ENCODE data around the gene ITGB6. TPM values are rescaled to one million over a fixed set of nuclear protein-coding genes. Genes with fewer than 3 reads are reported as not detected.
A peak's percentile ranks its signal among the peaks of the same experiment; 100 is the strongest.

Gene ITGB6
- total and polyA plus RNA-seq, 2 of the 4 experiments (the other 2 are of a cell fraction) = under 0.01 TPM; not detected in 1

DNA sequence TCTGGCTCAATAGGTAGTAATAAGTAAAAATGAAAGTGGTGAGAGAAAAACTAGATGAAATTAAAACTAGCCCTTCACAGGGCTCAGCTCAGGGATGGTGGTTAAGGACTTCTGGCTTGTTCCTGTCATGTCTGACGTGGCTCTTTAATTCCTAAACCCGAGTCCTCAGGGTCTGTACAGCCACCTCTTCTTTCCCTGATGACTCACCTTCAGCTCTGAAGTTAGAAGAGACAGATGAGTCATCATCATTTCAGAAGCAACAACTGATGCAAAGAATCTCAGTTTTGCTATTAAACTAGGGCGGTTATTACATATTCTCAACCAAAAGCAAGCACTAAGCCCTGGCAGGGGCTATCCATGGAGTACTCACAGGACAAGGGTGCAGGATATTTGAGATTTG, 24.0 kb upstream of the ITGB6 start (continued):
- TF ChIP-seq MAFK (IDR thresholded peaks at IDR 0.05; ENCODE audit: low read depth, low read length) = peak; percentile 45

DNA sequence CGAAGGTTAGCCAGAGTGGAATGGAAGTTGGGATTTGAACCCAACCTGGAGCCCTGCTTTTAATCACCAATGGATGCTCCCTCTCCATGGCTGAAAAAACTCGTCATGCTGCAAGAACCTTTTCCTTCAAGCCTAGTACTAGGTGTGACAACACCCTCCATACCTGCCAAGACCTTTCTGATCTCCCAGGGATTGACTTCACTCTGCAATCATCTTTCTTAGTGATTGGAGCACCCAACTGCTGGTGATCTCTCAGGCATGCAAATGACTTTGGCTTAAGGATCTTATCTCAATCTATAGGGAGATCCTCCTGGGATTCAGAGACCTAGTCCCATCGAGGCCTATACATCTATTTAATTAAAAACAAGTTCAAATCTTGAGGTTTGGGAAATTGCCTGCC, 23.5 kb upstream of the ITGB6 start:
- Histone ChIP-seq H3K56ac (ENCODE audit: extremely low read depth, insufficient read depth, low read length) (peak overlapping the region; percentile 42; the same call in 1 of the 2 replicates), H3K9me3 (ENCODE audit: control insufficient read depth, insufficient read depth, low read length) (no peaks in the 10 kb centered on the region), H3K36me3 (ENCODE audit: control insufficient read depth, insufficient read depth, low read length) (no peaks in the 10 kb centered on the region), H3K27ac (ENCODE audit: insufficient read depth, low read length) (peak overlapping the region; percentile 30; the same call in 1 of the 2 replicates), H2BK20ac (ENCODE audit: low read depth, low read length) (peak overlapping the region; percentile 92), H3K27me3 (ENCODE audit: control insufficient read depth, insufficient read depth, low read length) (no peaks in the 10 kb centered on the region), H3K4me2 (ENCODE audit: low read depth, low read length) (no peak overlapping the region), H3K79me1 (ENCODE audit: low read depth in 1 of 2, low read length in 2 of 2) (peaks cover 0 to 6% of the 10 kb centered on the region in 2 experiments; a peak in 1 of 4 replicates), H3K9me1 (ENCODE audit: insufficient read depth, low read length) (peaks cover 40% of the 10 kb centered on the region), H4K8ac (ENCODE audit: low read depth in 2 of 2, low read length in 2 of 2) (peak overlapping the region; percentile 25 to 67), H3K18ac (ENCODE audit: low read depth, low read length) (peak overlapping the region; percentile 92), H3K4ac (ENCODE audit: low read depth, low read length) (peak overlapping the region; percentile 75), H4K5ac (ENCODE audit: low read depth, low read length) (peak overlapping the region; percentile 64; the same call in 1 of the 2 replicates), H4K20me1 (ENCODE audit: insufficient read depth, low read length) (no peaks in the 10 kb centered on the region), H4K91ac (ENCODE audit: insufficient read depth, low read depth, low read length) (peak overlapping the region; percentile 84), H2AK9ac (replicated peaks; ENCODE audit: low read depth, low read length, poor library complexity) (peak overlapping the region; percentile 2), H2BK120ac (ENCODE audit: low read depth, low read length) (peak overlapping the region; percentile 81), H3K4me1 (ENCODE audit: control insufficient read depth, insufficient read depth, low read length) (peaks cover 38% of the 10 kb centered on the region), H2AK5ac (ENCODE audit: low read depth, low read length) (peak overlapping the region; percentile 75), H3K14ac (replicated peaks; ENCODE audit: low read depth, low read length) (peak overlapping the region; percentile 46; the same call in 1 of the 2 replicates), H3K4me3 (ENCODE audit: insufficient read depth, low read depth, low read length) (no peak overlapping the region), H2AFZ (replicated peaks; ENCODE audit: low read length, poor library complexity) (no peak overlapping the region), H3K9ac (ENCODE audit: low read depth, low read length) (no peak overlapping the region; the same call in 1 of the 2 replicates), H2BK15ac (ENCODE audit: low read depth, low read length) (peak overlapping the region; percentile 90), H2BK5ac (ENCODE audit: low read depth, low read length, poor library complexity, severe bottlenecking) (peak overlapping the region; percentile 80), H3K23ac (ENCODE audit: low read depth, low read length) (peak overlapping the region; percentile 35; the same call in 1 of the 2 replicates)
- in situ Hi-C loops (cut with MboI; ENCODE audit: low sequenced_read_pairs) = no loop called here
- DNase-seq (no peak), ATAC-seq (ENCODE audit: low read depth) (no peak)
- intact Hi-C loops (cut with micrococcal nuclease) = no loop called here
- ChIA-PET CTCF (no interaction called here), POLR2A (ENCODE audit: unreplicated experiment) (no interaction called here)
- no TSS peak for BruUV-seq (replicated peaks)
- no peak for TF ChIP-seq CHD1 (IDR thresholded peaks at IDR 0.05; ENCODE audit: low read depth, low read length)
- TF ChIP-seq, protein P1, sequence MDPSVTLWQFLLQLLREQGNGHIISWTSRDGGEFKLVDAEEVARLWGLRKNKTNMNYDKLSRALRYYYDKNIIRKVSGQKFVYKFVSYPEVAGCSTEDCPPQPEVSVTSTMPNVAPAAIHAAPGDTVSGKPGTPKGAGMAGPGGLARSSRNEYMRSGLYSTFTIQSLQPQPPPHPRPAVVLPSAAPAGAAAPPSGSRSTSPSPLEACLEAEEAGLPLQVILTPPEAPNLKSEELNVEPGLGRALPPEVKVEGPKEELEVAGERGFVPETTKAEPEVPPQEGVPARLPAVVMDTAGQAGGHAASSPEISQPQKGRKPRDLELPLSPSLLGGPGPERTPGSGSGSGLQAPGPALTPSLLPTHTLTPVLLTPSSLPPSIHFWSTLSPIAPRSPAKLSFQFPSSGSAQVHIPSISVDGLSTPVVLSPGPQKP (IDR thresholded peaks at IDR 0.05; ENCODE audit: borderline replicate concordance, low read depth, low read length) = no peak
- TF ChIP-seq, protein P2, sequence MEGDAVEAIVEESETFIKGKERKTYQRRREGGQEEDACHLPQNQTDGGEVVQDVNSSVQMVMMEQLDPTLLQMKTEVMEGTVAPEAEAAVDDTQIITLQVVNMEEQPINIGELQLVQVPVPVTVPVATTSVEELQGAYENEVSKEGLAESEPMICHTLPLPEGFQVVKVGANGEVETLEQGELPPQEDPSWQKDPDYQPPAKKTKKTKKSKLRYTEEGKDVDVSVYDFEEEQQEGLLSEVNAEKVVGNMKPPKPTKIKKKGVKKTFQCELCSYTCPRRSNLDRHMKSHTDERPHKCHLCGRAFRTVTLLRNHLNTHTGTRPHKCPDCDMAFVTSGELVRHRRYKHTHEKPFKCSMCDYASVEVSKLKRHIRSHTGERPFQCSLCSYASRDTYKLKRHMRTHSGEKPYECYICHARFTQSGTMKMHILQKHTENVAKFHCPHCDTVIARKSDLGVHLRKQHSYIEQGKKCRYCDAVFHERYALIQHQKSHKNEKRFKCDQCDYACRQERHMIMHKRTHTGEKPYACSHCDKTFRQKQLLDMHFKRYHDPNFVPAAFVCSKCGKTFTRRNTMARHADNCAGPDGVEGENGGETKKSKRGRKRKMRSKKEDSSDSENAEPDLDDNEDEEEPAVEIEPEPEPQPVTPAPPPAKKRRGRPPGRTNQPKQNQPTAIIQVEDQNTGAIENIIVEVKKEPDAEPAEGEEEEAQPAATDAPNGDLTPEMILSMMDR (conservative IDR thresholded peaks at IDR 0.05; ENCODE audit: low read depth, low read length) = no peak
- no peak for TF ChIP-seq MAFK (IDR thresholded peaks at IDR 0.05; ENCODE audit: low read depth, low read length)
- TF ChIP-seq MXI1 (IDR thresholded peaks at IDR 0.05; ENCODE audit: borderline replicate concordance, low read depth, low read length) = no peak
- no peak for TF ChIP-seq BHLHE40 (IDR thresholded peaks at IDR 0.05; ENCODE audit: low read depth, low read length)
- no peak for TF ChIP-seq RFX5 (IDR thresholded peaks at IDR 0.05; ENCODE audit: low read depth, low read length)
- no peak for TF ChIP-seq NFE2L2 (IDR thresholded peaks at IDR 0.05; ENCODE audit: low read depth, low read length)
- TF ChIP-seq CEBPB (IDR thresholded peaks at IDR 0.05; ENCODE audit: low read depth, low read length) = no peak
- TF ChIP-seq POLR2A (IDR thresholded peaks at IDR 0.05; ENCODE audit: low read depth, low read length) = no peak
- dilution Hi-C loops (cut with HindIII; ENCODE audit: low sequenced_read_pairs, unreplicated experiment) = no loop called here
- WGBS, 2 experiments (ENCODE audit: extremely low coverage in 2 of 2, insufficient read length in 1 of 2) = no CpG with 5 or more reads among the region's 3 CpGs
